ENCODE measurements around the gene DIP2A.

DNA sequence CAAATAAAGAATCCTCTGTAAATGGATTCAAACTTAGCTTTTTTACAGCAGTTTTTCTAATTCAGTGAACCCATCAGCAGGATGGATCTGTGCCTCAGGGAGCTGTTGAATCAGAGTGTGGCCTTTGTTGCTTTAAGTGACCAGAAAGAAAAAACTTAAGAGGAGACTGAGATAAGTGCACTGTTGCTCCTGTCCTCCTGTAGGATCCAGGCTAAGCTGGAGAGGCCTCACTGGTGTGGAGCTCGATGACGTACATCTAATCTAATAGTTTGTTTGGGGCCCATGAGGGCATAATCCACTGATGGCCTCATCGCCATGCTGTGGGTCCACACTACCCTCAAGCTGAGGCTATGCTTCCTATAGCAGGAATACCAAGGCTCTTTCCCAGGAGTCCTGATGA, 10.6 kb downstream of the DIP2A start:
- TF ChIP-seq, protein P1, sequence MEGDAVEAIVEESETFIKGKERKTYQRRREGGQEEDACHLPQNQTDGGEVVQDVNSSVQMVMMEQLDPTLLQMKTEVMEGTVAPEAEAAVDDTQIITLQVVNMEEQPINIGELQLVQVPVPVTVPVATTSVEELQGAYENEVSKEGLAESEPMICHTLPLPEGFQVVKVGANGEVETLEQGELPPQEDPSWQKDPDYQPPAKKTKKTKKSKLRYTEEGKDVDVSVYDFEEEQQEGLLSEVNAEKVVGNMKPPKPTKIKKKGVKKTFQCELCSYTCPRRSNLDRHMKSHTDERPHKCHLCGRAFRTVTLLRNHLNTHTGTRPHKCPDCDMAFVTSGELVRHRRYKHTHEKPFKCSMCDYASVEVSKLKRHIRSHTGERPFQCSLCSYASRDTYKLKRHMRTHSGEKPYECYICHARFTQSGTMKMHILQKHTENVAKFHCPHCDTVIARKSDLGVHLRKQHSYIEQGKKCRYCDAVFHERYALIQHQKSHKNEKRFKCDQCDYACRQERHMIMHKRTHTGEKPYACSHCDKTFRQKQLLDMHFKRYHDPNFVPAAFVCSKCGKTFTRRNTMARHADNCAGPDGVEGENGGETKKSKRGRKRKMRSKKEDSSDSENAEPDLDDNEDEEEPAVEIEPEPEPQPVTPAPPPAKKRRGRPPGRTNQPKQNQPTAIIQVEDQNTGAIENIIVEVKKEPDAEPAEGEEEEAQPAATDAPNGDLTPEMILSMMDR (IDR thresholded peaks at IDR 0.05; ENCODE audit: low read depth, low read length) = no peak
- no peak for TF ChIP-seq EZH2phosphoT487 (IDR thresholded peaks at IDR 0.05; ENCODE audit: low read depth)

Measured in OCI-LY3 (cell line).